Measurements from ENCODE around the gene HPCAL1. TPM values are rescaled to one million over a fixed set of nuclear protein-coding genes. Genes with fewer than 3 reads are reported as not detected.

HPCAL1 gene
- total RNA-seq, 1 experiment from 2014 or later, result 26.9 TPM

- H3K27me3 Mint-ChIP-seq (ENCODE audit: insufficient read depth, unreplicated experiment), result no peaks in the 10 kb centered on the region
- TF ChIP-seq CTCF (IDR thresholded peaks at IDR 0.05; ENCODE audit: insufficient read depth in 1 of 2, low read depth in 1 of 2, low read length in 1 of 2, severe bottlenecking in 1 of 2, unreplicated experiment in 1 of 2), result no peak
- no peak overlapping the region for H3K27ac Mint-ChIP-seq (ENCODE audit: unreplicated experiment)
- BruUV-seq (replicated peaks), result no TSS peak
- H3K9me3 Mint-ChIP-seq (ENCODE audit: unreplicated experiment), result no peaks in the 10 kb centered on the region
- Histone ChIP-seq H3K27me3 (replicated peaks; ENCODE audit: control insufficient read depth, insufficient read depth, low read length) (no peaks in the 10 kb centered on the region), H3K4me1 (no peaks in the 10 kb centered on the region; the same call in 1 of the 2 replicates), H3K4me3 (ENCODE audit: low read depth, low read length) (no peak overlapping the region), H3K9me3 (no peaks in the 10 kb centered on the region), H3K36me3 (ENCODE audit: control insufficient read depth, insufficient read depth, low read length) (no peaks in the 10 kb centered on the region)
- DNase-seq, result no peak
- ChIA-PET POLR2A (no interaction called here), CTCF (no interaction called here)
- H3K4me3 Mint-ChIP-seq (ENCODE audit: unreplicated experiment), result no peak overlapping the region
- intact Hi-C loops (cut with micrococcal nuclease; ENCODE audit: unreplicated experiment), result no loop called here
- H3K36me3 Mint-ChIP-seq (ENCODE audit: insufficient read depth, unreplicated experiment), result no peaks in the 10 kb centered on the region
- H3K4me1 Mint-ChIP-seq (ENCODE audit: low read depth, unreplicated experiment), result no peaks in the 10 kb centered on the region
These were observed 43.1 kb downstream of the HPCAL1 start for GRCh38 chr2:10345813-10346212.

- no TSS peak for BruUV-seq (replicated peaks)
- intact Hi-C loops (cut with micrococcal nuclease; ENCODE audit: unreplicated experiment), result no loop called here
- H3K4me3 Mint-ChIP-seq (ENCODE audit: unreplicated experiment), result no peak overlapping the region
- no peaks in the 10 kb centered on the region for H3K27me3 Mint-ChIP-seq (ENCODE audit: insufficient read depth, unreplicated experiment)
- no peaks in the 10 kb centered on the region for H3K9me3 Mint-ChIP-seq (ENCODE audit: unreplicated experiment)
- CTCF ChIA-PET, result no interaction called here
- POLR2A ChIA-PET, result no interaction called here
- H3K36me3 Mint-ChIP-seq (ENCODE audit: insufficient read depth, unreplicated experiment), result no peaks in the 10 kb centered on the region
- Histone ChIP-seq H3K27me3 (replicated peaks; ENCODE audit: control insufficient read depth, insufficient read depth, low read length) (no peaks in the 10 kb centered on the region), H3K36me3 (ENCODE audit: control insufficient read depth, insufficient read depth, low read length) (no peaks in the 10 kb centered on the region), H3K4me3 (ENCODE audit: low read depth, low read length) (no peak overlapping the region), H3K4me1 (no peaks in the 10 kb centered on the region), H3K9me3 (no peaks in the 10 kb centered on the region)
- no peak overlapping the region for H3K27ac Mint-ChIP-seq (ENCODE audit: unreplicated experiment)
- no peak for TF ChIP-seq CTCF (IDR thresholded peaks at IDR 0.05; ENCODE audit: insufficient read depth in 1 of 2, low read depth in 1 of 2, low read length in 1 of 2, severe bottlenecking in 1 of 2, unreplicated experiment in 1 of 2)
- no peak for DNase-seq
- no peaks in the 10 kb centered on the region for H3K4me1 Mint-ChIP-seq (ENCODE audit: low read depth, unreplicated experiment)
These were observed 44.3 kb downstream of the HPCAL1 start for GRCh38 chr2:10346929-10347561.

- no peak for TF ChIP-seq CTCF (IDR thresholded peaks at IDR 0.05; ENCODE audit: insufficient read depth in 1 of 2, low read depth in 1 of 2, low read length in 1 of 2, severe bottlenecking in 1 of 2, unreplicated experiment in 1 of 2)
- Mint-ChIP-seq H3K9me3 (ENCODE audit: unreplicated experiment) (no peaks in the 10 kb centered on the region), H3K27me3 (ENCODE audit: insufficient read depth, unreplicated experiment) (no peaks in the 10 kb centered on the region), H3K36me3 (ENCODE audit: insufficient read depth, unreplicated experiment) (no peaks in the 10 kb centered on the region), H3K4me1 (ENCODE audit: low read depth, unreplicated experiment) (no peaks in the 10 kb centered on the region), H3K27ac (ENCODE audit: unreplicated experiment) (no peak overlapping the region), H3K4me3 (ENCODE audit: unreplicated experiment) (no peak overlapping the region)
- Histone ChIP-seq H3K36me3 (ENCODE audit: control insufficient read depth, insufficient read depth, low read length) (no peaks in the 10 kb centered on the region), H3K4me3 (ENCODE audit: low read depth, low read length) (no peak overlapping the region), H3K27me3 (replicated peaks; ENCODE audit: control insufficient read depth, insufficient read depth, low read length) (no peaks in the 10 kb centered on the region), H3K4me1 (no peaks in the 10 kb centered on the region), H3K9me3 (no peaks in the 10 kb centered on the region)
- CTCF ChIA-PET, result no interaction called here
- intact Hi-C loops (cut with micrococcal nuclease; ENCODE audit: unreplicated experiment), result no loop called here
- POLR2A ChIA-PET, result no interaction called here
- DNase-seq, result no peak
- BruUV-seq (replicated peaks), result no TSS peak
These were observed 44.9 kb downstream of the HPCAL1 start for GRCh38 chr2:10347562-10347948.

Data from Caco-2 (cell line).